ENCODE data around the gene TNIP2. TPM values are rescaled to one million over a fixed set of nuclear protein-coding genes. Genes with fewer than 3 reads are reported as not detected.

TNIP2 gene
- total RNA-seq, 1 donor, result 41.9 TPM

- H3K4me3 ChIP-seq (ENCODE audit: low read depth, low read length), result no peak overlapping the region
- TF ChIP-seq CTCF (IDR thresholded peaks at IDR 0.05; ENCODE audit: insufficient read depth, low read depth, low read length), result no peak
- DNase-seq (ENCODE audit: low read depth), result no peak
Observed at GRCh38 chr4:2715426-2715825, 40.7 kb downstream of the TNIP2 start.

GRCh38 chr4:2714918-2715317, 41.2 kb downstream of the TNIP2 start:
- peak; percentile 32 for DNase-seq (ENCODE audit: low read depth)
- TF ChIP-seq CTCF (IDR thresholded peaks at IDR 0.05; ENCODE audit: insufficient read depth, low read depth, low read length), result no peak
- no peak overlapping the region for H3K4me3 ChIP-seq (ENCODE audit: low read depth, low read length)

- H3K4me3 ChIP-seq (ENCODE audit: low read depth, low read length), result no peak overlapping the region
- peak; percentile 59 for DNase-seq (ENCODE audit: low read depth)
- TF ChIP-seq CTCF (IDR thresholded peaks at IDR 0.05; ENCODE audit: insufficient read depth, low read depth, low read length), result no peak
Observed at GRCh38 chr4:2714061-2714770, 41.9 kb downstream of the TNIP2 start.

- H3K4me3 ChIP-seq (ENCODE audit: low read depth, low read length), result no peak overlapping the region
- DNase-seq (ENCODE audit: low read depth), result no peak
- TF ChIP-seq CTCF (IDR thresholded peaks at IDR 0.05; ENCODE audit: insufficient read depth, low read depth, low read length), result no peak
Observed at GRCh38 chr4:2713337-2713736, 42.8 kb downstream of the TNIP2 start.

- no peak overlapping the region for H3K4me3 ChIP-seq (ENCODE audit: low read depth, low read length)
- TF ChIP-seq CTCF (IDR thresholded peaks at IDR 0.05; ENCODE audit: insufficient read depth, low read depth, low read length), result peak; percentile 27
- DNase-seq (ENCODE audit: low read depth), result peak; percentile 24
Observed at GRCh38 chr4:2712261-2712842, 43.8 kb downstream of the TNIP2 start.

GRCh38 chr4:2702770-2703169, 53.4 kb downstream of the TNIP2 start:
- no peak overlapping the region for H3K4me3 ChIP-seq (ENCODE audit: low read depth, low read length)
- no peak for DNase-seq (ENCODE audit: low read depth)
- no peak for TF ChIP-seq CTCF (IDR thresholded peaks at IDR 0.05; ENCODE audit: insufficient read depth, low read depth, low read length)

Data from fibroblast of villous mesenchyme (primary cell).